DMS53 treated with DMSO at 0.1 percent for 48 hours (cell line): ENCODE data around the gene IMP4.
A peak's percentile ranks its signal among the peaks of the same experiment; 100 is the strongest.

Source experiments
- DNase-seq: peaks from one replicate; lab custom pipeline; 2025; ENCODE audit not compliant: unreplicated experiment; lab: John Stamatoyannopoulos, UW

The IMP4 gene

DNA sequence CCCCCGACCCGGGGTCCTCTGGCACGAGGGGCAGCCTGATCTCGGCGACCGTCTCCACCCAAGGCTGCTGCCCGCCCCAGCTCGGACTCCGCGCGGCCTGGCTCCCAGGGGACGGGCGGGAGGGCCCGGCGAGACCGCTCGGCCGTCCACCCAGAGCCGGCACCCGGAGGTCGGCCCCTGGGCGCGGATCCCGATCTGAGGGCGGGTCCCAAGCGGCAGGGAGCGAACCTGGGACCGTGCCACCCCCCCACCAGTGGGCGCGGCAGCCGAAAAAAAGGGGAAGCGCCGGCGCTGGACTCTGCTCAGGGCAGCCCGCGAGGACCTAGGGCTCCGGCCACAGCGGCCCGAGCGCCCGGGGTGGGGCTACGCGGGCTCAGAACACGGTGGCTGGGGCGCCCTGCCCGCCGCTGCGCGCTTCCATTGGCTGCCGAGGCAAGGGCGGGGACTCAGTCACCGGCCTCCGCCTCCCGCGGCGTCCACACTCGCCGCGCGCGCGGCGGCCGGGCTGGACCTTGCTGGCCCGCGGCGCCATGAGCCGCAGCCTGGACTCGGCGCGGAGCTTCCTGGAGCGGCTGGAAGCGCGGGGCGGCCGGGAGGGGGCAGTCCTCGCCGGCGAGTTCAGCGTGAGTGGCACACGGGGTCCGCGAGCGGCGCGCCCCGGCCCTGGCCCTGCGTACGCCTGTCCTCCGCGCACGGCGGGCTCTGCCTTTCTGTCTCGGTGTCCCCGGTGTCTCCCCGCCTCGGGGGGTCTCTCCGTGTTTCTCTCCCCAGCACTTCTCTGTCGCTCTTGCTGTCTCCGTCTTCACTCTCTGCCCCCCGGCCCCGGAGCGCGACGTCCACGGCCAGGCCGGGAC lies 13.1 kb downstream of the IMP4 start, which contains the start of gene PTPN18:
Gene PTPN18, plus strand, starts transcription at position 479 of the 854 bp plus-strand sequence. Its CDS starts 52 bp downstream, at position 531.
- peak; percentile 40 for DNase-seq

- DNase-seq = no peak
Measured at GRCh38 chr2:130357864-130358263, 15.2 kb downstream of the IMP4 start.

DNA sequence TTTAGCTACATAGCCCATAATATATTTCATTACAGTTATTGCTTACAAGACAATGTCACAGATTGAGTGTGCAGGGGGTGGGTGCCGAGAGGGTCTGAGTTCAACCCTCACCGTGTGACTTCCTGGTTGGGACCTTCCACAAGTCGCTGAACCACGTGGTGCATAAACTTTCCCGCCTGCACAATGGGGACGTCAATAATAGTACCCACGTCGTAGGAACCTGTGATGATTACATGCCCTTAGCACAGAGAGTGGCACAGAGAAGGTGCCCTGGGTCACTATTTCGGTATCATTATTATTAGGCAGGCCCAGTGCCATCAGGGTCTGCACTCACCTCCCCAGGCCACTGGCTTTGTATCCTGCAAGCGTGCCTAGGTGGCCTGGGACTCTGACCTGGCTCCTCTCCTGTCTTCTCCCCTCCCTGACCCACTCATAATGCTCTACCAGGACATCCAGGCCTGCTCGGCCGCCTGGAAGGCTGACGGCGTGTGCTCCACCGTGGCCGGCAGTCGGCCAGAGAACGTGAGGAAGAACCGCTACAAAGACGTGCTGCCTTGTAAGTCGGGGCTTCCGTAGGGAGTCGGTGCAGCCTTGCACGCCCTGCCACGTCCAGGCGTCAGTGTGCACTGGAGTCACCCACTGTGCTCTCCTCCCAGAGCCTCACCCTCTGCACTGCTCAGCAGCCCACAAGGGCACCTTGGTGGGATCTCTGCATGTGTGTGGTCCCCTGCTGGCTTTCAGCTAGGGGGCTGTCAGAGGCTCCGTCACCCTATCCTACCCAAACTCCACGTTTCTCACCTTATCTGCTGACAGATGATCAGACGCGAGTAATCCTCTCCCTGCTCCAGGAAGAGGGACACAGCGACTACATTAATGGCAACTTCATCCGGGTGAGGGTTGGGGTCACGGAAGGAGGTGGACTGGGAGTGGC lies 16.0 kb downstream of the IMP4 start:
- DNase-seq = no peak

GRCh38 chr2:130359466-130359865 lies 16.8 kb downstream of the IMP4 start:
- DNase-seq = no peak

DNA sequence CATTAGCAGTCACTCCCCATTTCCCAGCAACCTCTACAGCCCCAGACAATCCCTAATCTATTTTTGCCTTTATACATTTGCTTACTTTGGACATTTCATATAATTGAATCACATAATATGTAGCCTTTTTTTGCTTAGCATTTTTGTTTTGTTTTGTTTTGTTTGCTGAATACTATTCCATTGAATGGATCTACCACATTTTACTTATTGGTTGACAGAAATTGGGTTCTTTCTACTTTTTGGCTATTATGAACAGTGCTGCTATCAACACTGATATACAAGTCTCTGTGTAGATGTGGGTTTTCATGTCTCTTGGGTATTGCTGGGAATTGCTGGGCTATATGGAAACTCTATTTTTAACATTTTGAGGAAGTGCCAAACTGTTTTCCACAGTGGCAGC lies 20.8 kb downstream of the IMP4 start:
- no peak for DNase-seq

GRCh38 chr2:130365075-130365474 lies 22.4 kb downstream of the IMP4 start:
- no peak for DNase-seq

GRCh38 chr2:130365963-130366362 lies 23.3 kb downstream of the IMP4 start:
- DNase-seq = no peak

- no peak for DNase-seq
Measured at GRCh38 chr2:130366720-130367119, 24.0 kb downstream of the IMP4 start.

DNA sequence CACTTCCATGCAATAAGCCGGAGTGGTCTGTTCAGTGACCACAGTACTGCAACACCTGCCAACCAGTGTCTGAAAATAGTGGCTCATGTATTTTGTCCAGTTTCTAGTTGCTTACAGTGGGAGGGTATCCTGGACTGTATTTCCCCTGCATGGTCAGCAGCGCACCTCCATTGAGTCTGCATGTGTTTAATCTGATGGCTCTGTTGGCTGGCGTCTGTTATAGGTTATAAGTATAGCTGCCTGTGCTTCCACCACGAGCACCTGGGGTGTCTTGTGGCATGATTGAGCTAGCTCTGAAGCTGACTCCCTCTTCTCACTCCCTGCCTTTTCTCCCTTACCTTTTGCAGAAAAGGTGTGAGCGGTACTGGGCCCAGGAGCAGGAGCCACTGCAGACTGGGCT lies 26.1 kb downstream of the IMP4 start:
- no peak for DNase-seq

DNA sequence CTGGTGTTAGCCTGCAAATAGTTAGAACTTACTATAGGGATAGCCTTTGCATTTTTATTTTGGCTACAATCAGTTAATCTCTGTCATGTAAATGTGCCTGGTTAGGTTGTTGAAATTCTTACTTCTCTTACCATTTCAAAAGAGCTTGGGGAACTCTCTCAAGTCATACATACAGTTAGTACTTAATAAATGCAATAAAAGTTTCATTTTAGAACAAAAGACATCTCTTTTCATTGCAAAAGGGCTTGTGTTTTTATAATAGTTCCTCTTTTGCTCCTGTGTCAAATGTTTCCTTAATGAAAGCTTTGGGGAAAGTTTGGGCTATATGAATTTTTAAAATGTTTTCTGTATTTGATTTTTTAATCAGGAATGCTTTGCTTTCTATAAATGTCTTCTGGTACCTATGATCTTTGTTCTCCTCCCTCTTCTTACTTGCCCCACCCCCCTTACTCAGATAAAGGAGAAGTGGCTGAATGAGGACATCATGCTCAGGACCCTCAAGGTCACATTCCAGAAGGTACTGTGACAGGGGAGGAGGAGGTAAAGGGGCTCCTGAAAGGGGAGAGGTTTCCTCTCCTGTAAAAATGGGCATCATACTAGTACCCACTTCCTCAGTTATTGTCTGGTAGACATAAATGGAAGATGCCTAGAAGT lies 26.7 kb downstream of the IMP4 start:
- DNase-seq = no peak

DNA sequence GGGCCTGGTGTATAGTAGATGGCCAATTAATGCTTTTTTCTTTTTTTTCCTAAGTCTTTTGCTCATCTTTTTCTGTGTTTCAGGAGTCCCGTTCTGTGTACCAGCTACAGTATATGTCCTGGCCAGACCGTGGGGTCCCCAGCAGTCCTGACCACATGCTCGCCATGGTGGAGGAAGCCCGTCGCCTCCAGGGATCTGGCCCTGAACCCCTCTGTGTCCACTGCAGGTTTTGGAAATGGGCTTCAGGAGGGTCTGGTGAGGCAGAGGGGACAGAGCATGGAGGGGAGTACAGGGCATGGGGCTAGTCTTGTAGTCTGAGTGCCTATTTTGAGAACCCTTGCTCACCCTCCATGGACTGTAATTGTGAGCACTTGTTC lies 27.3 kb downstream of the IMP4 start:
- no peak for DNase-seq

- DNase-seq = no peak
Measured at GRCh38 chr2:130370490-130370889, 27.8 kb downstream of the IMP4 start.

DNA sequence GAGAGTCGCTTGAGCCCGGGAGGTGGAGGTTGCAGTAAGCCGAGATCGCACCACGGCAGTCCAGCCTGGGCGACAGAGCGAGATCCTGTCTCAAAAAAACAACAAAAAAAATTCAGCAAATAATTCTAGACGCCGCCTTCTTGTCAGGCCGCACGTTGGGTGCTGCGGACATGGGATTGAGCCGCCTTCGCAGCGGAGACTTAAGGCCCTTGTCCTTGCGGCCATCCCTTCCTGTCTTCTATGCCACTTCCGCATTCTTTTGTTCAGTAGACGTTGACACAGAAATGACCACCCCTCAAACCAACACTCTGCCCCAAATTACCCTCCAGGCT lies 29.0 kb downstream of the IMP4 start:
- DNase-seq = no peak

- DNase-seq = peak; percentile 10
Measured at GRCh38 chr2:130372055-130372832, 29.5 kb downstream of the IMP4 start.

DNA sequence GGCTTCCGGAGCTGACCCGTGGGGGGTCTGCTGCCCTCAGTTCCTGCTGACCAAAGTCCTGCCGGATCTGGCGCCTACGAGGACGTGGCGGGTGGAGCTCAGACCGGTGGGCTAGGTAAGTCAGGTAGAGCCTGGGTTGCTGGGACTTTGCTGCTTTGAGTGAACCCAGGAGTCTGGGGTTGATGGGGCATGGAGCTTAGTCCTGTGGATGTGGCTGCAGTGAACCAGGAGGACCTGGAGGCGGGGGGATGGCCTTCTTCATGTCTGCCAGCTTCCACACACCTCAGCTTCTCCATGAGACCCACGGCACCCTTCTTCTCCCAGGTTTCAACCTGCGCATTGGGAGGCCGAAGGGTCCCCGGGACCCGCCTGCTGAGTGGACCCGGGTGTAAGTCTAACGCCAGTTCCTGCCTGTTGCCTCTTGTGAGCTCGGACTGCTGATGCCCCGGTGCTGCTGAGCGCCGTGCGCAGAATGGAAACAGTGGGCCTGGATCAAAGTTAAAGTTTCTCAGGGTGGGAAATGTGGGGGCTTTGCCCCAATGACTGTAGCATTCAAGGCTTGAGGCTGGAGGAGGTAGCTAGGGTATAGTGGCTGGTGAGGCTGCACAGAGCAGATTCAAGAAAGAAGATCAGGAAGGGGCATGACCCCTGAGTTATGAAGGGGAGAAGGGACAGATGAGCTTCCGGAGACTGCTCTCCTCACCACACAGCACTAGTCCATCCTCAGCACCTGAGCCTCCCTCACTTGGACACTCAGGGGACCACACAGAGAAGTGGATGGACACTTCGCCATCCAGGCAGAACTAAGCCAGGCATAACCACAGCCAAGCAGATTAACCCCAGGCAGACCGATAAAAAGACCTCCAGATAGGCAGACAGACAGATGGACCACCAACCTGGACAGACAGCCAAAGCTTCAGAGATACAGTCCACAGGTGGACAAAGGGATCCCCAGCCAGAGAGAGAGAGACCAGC lies 30.4 kb downstream of the IMP4 start:
- no peak for DNase-seq

- no peak for DNase-seq
Measured at GRCh38 chr2:130373808-130374365, 31.2 kb downstream of the IMP4 start.

- DNase-seq = no peak
Measured at GRCh38 chr2:130374587-130375290, 32.0 kb downstream of the IMP4 start.
